Endothelial cell of umbilical vein (primary cell): ENCODE results near the gene TSPAN14. TPM values are rescaled to one million over a fixed set of nuclear protein-coding genes. Genes with fewer than 3 reads are reported as not detected.

ENCODE experiments used
- BruUV-seq: library from RNA; stranded (reverse); fragments of 400-500 nt; replicated peaks from 2 replicates; lab custom pipeline; 2021; lab: Mats Ljungman, UMichigan
- CTCF ChIA-PET: fragments of 300-600, 350-600 bp; sonication (Branson Sonifier 250); formaldehyde crosslinking; loops from one replicate; lab custom pipeline; 2021; ENCODE audit warnings: antibody characterized with exemption, inconsistent platforms; lab: Charles Lee
- POLR2A ChIA-PET: fragments of 300-600, 350-600 bp; sonication (Branson Sonifier 250); formaldehyde crosslinking; loops from one replicate; lab custom pipeline; 2021; ENCODE audit warnings: antibody characterized with exemption, inconsistent platforms; lab: Charles Lee
- DNase-seq: peaks from one replicate; pipeline ENCODE4 v3.0.0-alpha.2; 2011; ENCODE audit warnings: low read depth, low spot score
- FAIRE-seq: peaks from 2 replicates; lab custom pipeline; 2011; peaks lifted over from hg19 to GRCh38; lab: Jason Lieb, UNC
- H2AFZ ChIP-seq: 2 replicates; pipeline ENCODE4 v1.6.0; 2012; ENCODE audit warnings: low read depth, low read length, control low read depth, inconsistent platforms
- H3K27ac ChIP-seq: 2 replicates; pipeline ENCODE4 v1.5.1; 2011; ENCODE audit warnings: low read depth, mild to moderate bottlenecking, control low read depth, low read length, moderate library complexity; ENCODE audit not compliant: insufficient read depth
- H3K27me3 ChIP-seq, 2 experiments: 2 replicates each; pipeline versions ENCODE4 v1.6.0 to v1.6.1; 2011; ENCODE audit warnings: low read length in 2 of 2, mixed read lengths in 1 of 2; ENCODE audit not compliant: control insufficient read depth in 2 of 2, insufficient read depth in 2 of 2
- H3K36me3 ChIP-seq, 2 experiments: 2 replicates in 1 of 2; 3 replicates in 1 of 2; pipeline ENCODE4 v1.5.1; 2011; ENCODE audit warnings: low read length in 2 of 2, mild to moderate bottlenecking in 1 of 2, moderate library complexity in 1 of 2; ENCODE audit not compliant: control insufficient read depth in 2 of 2, insufficient read depth in 2 of 2; ENCODE audit errors: extremely low read depth in 1 of 2
- H3K4me1 ChIP-seq: 3 replicates; pipeline ENCODE4 v1.5.1; 2011; ENCODE audit warnings: mild to moderate bottlenecking, low read length; ENCODE audit not compliant: control insufficient read depth, insufficient read depth; ENCODE audit errors: extremely low read depth
- H3K4me2 ChIP-seq: 2 replicates; pipeline ENCODE4 v1.6.1; 2011; ENCODE audit warnings: low read length, control low read depth, mixed read lengths; ENCODE audit not compliant: insufficient read depth
- H3K4me3 ChIP-seq, 3 experiments: fragments of 200-600 bp in 1 of 3; sonication (generic), shearing (Covaris generic) in 1 of 3; replicated peaks in 1 of 3; 2 replicates each; pipeline ENCODE4 v1.5.1; 2011 to 2016; ENCODE audit warnings: control low read depth in 3 of 3, low read length in 3 of 3, mild to moderate bottlenecking in 2 of 3, inconsistent platforms in 1 of 3, low read depth in 1 of 3, moderate library complexity in 1 of 3; ENCODE audit not compliant: insufficient read depth in 1 of 3
- H3K79me2 ChIP-seq: 2 replicates; pipeline ENCODE4 v1.6.0; 2012; ENCODE audit warnings: low read length, inconsistent platforms; ENCODE audit not compliant: control insufficient read depth, insufficient read depth
- H3K9ac ChIP-seq: replicated peaks from 2 replicates; pipeline ENCODE3; 2011; ENCODE audit warnings: low read length, control low read depth; ENCODE audit not compliant: insufficient read depth; ENCODE audit errors: extremely low read depth
- H3K9me1 ChIP-seq: replicated peaks from 3 replicates; pipeline ENCODE4 v1.6.0; 2011; ENCODE audit warnings: mild to moderate bottlenecking, low read length; ENCODE audit not compliant: control insufficient read depth, insufficient read depth; ENCODE audit errors: extremely low read depth
- H3K9me3 ChIP-seq: replicated peaks from 2 replicates; pipeline ENCODE4 v1.5.1; 2012; ENCODE audit warnings: low read length, inconsistent platforms; ENCODE audit not compliant: control insufficient read depth, insufficient read depth
- H4K20me1 ChIP-seq: replicated peaks from 2 replicates; pipeline ENCODE3; 2011; ENCODE audit warnings: mild to moderate bottlenecking, low read length; ENCODE audit not compliant: control insufficient read depth, insufficient read depth; ENCODE audit errors: extremely low read depth
- CTCF ChIP-seq, 2 donors: IDR thresholded peaks; 1 replicate in 1 of 2; 2 replicates in 1 of 2; pipeline ENCODE4 v1.5.1; 2011; ENCODE audit warnings: low read length in 2 of 2, mild to moderate bottlenecking in 2 of 2, moderate library complexity in 2 of 2, control low read depth in 1 of 2, inconsistent platforms in 1 of 2, low read depth in 1 of 2; ENCODE audit not compliant: insufficient read depth in 1 of 2; ENCODE audit errors: extremely low read depth in 1 of 2
- EZH2 ChIP-seq: IDR thresholded peaks from 2 replicates; pipeline ENCODE4 v1.6.1; 2012; ENCODE audit warnings: borderline replicate concordance, low read depth, mild to moderate bottlenecking, moderate library complexity, low read length, inconsistent platforms; ENCODE audit not compliant: severe bottlenecking
- FOS ChIP-seq: IDR thresholded peaks from 2 replicates; pipeline ENCODE4 v1.6.1; 2011; ENCODE audit warnings: mild to moderate bottlenecking, low read length, moderate library complexity, borderline replicate concordance; ENCODE audit not compliant: insufficient read depth
- GATA2 ChIP-seq: IDR thresholded peaks from 2 replicates; pipeline ENCODE4 v1.7.0; 2011; ENCODE audit warnings: low read depth, mild to moderate bottlenecking, moderate library complexity, mixed read lengths, low read length; ENCODE audit not compliant: insufficient read length, insufficient read depth
- JUN ChIP-seq: IDR thresholded peaks from 2 replicates; pipeline ENCODE4 v1.6.1; 2011; ENCODE audit warnings: borderline replicate concordance, low read depth; ENCODE audit not compliant: insufficient read length, insufficient read depth
- MAX ChIP-seq: IDR thresholded peaks from 2 replicates; pipeline ENCODE4 v1.6.1; 2011; ENCODE audit not compliant: insufficient read depth, insufficient read length
- MYC ChIP-seq: IDR thresholded peaks from one replicate; pipeline ENCODE4 v1.6.1; 2011; ENCODE audit warnings: mild to moderate bottlenecking, low read depth, low read length
- POLR2A ChIP-seq: IDR thresholded peaks from 2 replicates; pipeline ENCODE4 v1.6.1; 2012; ENCODE audit warnings: low read depth, mild to moderate bottlenecking, control low read depth, low read length
- POLR2AphosphoS5 ChIP-seq: IDR thresholded peaks from 2 replicates; pipeline ENCODE4 v1.6.1; 2012; ENCODE audit warnings: low read depth, mild to moderate bottlenecking, control low read depth, low read length, moderate library complexity; ENCODE audit not compliant: insufficient read depth
- dilution Hi-C: fragments of 300-500 bp; cut with MboI; formaldehyde crosslinking; loops from one replicate; pipeline ENCODE4 v1.15.0; 2019; ENCODE audit warnings: low sequenced_read_pairs; ENCODE audit not compliant: extremely low pct_ligation_motif_present
- intact Hi-C: fragments of 100-400 bp; cut with micrococcal nuclease; formaldehyde crosslinking; loops from one replicate; pipeline ENCODE4 v1.10.0; 2022
- polyA plus RNA-seq, 4 experiments: library from polyadenylated mRNA; depleted of rRNA in 3 of 4; stranded (reverse) in 3 of 4; unstranded in 1 of 4; fragments of >200 nt; gene quantifications; 2 replicates each; pipeline versions ENCODE4 v1.2.1 to v1.2.3, GENCODE V29; 2011 to 2012; ENCODE audit warnings: missing spikeins in 1 of 4
- total RNA-seq: library from RNA; stranded (reverse); gene quantifications from 2 replicates; pipeline ENCODE4 v1.2.3, GENCODE V29; 2021

The TSPAN14 gene
- total and polyA plus RNA-seq, 2 donors (not counting 3 experiments of a cell fraction or from before 2014, with no cell fraction given): 210 to 242 TPM

- H3K9ac ChIP-seq: peak overlapping the region; percentile 88
- no peaks in the 10 kb centered on the region for H3K9me3 ChIP-seq
- H3K27ac ChIP-seq: peak overlapping the region; percentile 93
- BruUV-seq: TSS peak; percentile 81
- peaks cover 36% of the 10 kb centered on the region for H3K4me1 ChIP-seq
- peak overlapping the region; percentile 85 for H3K4me2 ChIP-seq
- peak overlapping the region; percentile 16 for H2AFZ ChIP-seq
- POLR2A ChIA-PET: interaction anchor here (0.6 to 1.8 kb wide), 7 partner anchors 17 to 1017 kb away, joined by 3 to 6 read pairs (median 4); no protein-coding TSS in a partner anchor
- dilution Hi-C loops (no loop called here), intact Hi-C loops (loop anchor here (1.0 kb wide), 1 partner anchor 25 kb away; no protein-coding TSS in a partner anchor)
- peak; percentile 79 for DNase-seq
- TF ChIP-seq JUN (no peak), GATA2 (no peak), FOS (no peak), POLR2AphosphoS5 (no peak)
- H4K20me1 ChIP-seq: no peaks in the 10 kb centered on the region
- no peaks in the 10 kb centered on the region for H3K27me3 ChIP-seq
- H3K4me3 ChIP-seq: peak overlapping the region; percentile 81 to 89 (median 87)
- H3K9me1 ChIP-seq: no peaks in the 10 kb centered on the region
- CTCF ChIA-PET: interaction anchor here (0.6 to 1.8 kb wide), 17 partner anchors 11 to 255 kb away, joined by 3 to 15 read pairs (median 5); no protein-coding TSS in a partner anchor
- no peaks in the 10 kb centered on the region for H3K36me3 ChIP-seq
- H3K79me2 ChIP-seq: peaks cover 34% of the 10 kb centered on the region
- no peak for FAIRE-seq
These were observed 46.3 kb upstream of the TSPAN14 start for GRCh38 chr10:80407812-80408241.

- peaks cover 42% of the 10 kb centered on the region for H3K4me1 ChIP-seq
- no TSS peak for BruUV-seq
- DNase-seq (peak; percentile 90), FAIRE-seq (peak; percentile 85)
- peak within 1 kb of the TSS; percentile 93 for H3K27ac ChIP-seq
- peak within 1 kb of the TSS; percentile 88 for H3K9ac ChIP-seq
- CTCF ChIA-PET: interaction anchor here (0.6 to 3.1 kb wide), 19 partner anchors 12 to 254 kb away, joined by 3 to 21 read pairs (median 6); no protein-coding TSS in a partner anchor
- no peak for TF ChIP-seq MYC
- no peak for TF ChIP-seq EZH2
- no peak for TF ChIP-seq FOS
- TF ChIP-seq POLR2AphosphoS5: peak; percentile 48
- TF ChIP-seq POLR2A: peak; percentile 90
- peak; percentile 69 for TF ChIP-seq MAX
- no peak for TF ChIP-seq GATA2
- no peak for TF ChIP-seq JUN
- peak in 1 of 2 donors; percentile 4 for TF ChIP-seq CTCF (IDR thresholded peaks at IDR 0.05; ENCODE audit: extremely low read depth in 1 of 2, insufficient read depth in 1 of 2, low read depth in 1 of 2, low read length in 2 of 2)
- no peaks in the 10 kb centered on the region for H3K36me3 ChIP-seq
- H4K20me1 ChIP-seq: no peaks in the 10 kb centered on the region
- POLR2A ChIA-PET: interaction anchor here (0.6 to 1.8 kb wide), 7 partner anchors 18 to 1018 kb away, joined by 3 to 6 read pairs (median 4); no protein-coding TSS in a partner anchor
- peak within 1 kb of the TSS; percentile 43 for H2AFZ ChIP-seq
- H3K4me3 ChIP-seq: peak within 1 kb of the TSS; percentile 81 to 89 (median 87)
- no peaks in the 10 kb centered on the region for H3K9me3 ChIP-seq
- no peaks in the 10 kb centered on the region for H3K9me1 ChIP-seq
- H3K79me2 ChIP-seq: peaks cover 38% of the 10 kb centered on the region
- peak within 1 kb of the TSS; percentile 85 for H3K4me2 ChIP-seq
- no peaks in the 10 kb centered on the region for H3K27me3 ChIP-seq
- intact Hi-C loops (no loop called here), dilution Hi-C loops (no loop called here)
These were observed 45.6 kb upstream of the TSPAN14 start, which contains the start of gene PRXL2A for GRCh38 chr10:80408242-80409101. TSS of gene PRXL2A (plus strand) at chr10:80408551. CDS start at chr10:80420468, 11,917 bp downstream.
